Stimulated activated CD4-positive, alpha-beta T cell treated with anti-CD3 and anti-CD28 coated beads, Interleukin-1b, Interleukin-23, amount 100 ng/mL, for 48 hours (primary cell): ENCODE measurements around the gene WSCD2.
"Not testable (repeated sequence)": the region's sequence is repeated elsewhere in the genome, so short reads cannot be mapped to it uniquely, and the experiment has no call there.

Experiments
- DNase-seq: peaks from one replicate; pipeline ENCODE4 v3.0.0-alpha.2; 2020

Gene WSCD2

DNA sequence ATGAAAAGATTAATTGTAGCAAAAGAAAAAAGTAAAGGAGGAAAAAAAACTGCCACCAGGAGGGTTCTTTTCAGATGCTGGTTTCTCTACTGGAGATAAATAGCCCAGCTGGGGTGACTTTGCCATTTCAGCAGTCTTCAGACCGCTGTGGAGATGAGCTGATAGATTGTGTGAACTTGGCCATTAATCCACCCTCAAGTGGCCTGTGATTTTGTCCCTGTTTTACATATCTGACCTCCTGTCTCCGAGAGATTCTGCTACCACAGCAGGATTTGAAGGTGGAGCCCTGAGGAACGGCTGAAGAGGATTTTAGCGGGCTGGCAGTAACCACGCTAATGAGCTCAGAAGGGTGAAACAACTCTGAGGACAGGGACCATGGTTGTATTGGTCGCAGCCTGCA, 72.7 kb downstream of the WSCD2 start:
- DNase-seq: no peak

DNA sequence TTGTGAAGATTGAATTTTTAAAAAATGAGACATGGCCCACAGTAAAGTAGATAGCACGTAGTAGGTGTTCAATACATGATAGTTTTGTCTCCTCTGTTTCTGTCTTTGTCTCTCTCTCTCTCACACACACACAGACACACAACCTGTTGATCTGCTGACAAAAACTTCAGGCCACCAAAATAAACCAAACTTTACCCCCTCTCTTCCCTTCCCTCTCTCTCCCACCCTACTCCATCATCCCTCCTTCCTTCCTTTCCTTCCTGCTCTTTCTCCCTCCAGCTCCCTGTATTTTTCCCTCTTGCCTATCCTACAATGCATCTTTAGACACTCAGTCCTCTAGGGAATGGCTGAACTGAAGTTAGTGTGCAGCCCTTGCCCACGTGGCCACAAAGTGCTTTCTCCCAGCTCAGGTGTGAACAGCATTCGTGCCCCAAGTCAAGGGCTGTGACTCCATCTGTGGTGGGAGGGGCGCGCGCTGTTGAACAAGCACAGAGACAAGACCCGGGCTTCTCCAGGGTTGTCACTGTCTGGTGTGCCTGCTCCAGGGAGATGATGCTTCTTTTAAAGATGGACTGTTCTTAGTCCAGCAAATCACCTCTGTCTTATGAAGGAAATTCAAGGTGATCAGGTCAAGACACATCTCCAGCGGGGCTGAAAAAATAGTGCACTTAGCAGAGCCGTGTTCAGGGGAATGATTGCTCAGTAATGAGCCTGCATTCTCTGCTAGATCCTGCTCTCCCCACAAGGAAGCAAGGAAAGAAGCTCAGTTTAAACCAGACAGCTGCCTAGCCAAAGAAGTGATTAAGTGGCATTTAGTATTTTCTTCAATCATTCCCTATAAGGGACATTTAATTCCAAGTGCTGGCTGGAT, 75.3 kb downstream of the WSCD2 start:
- no peak for DNase-seq

DNA sequence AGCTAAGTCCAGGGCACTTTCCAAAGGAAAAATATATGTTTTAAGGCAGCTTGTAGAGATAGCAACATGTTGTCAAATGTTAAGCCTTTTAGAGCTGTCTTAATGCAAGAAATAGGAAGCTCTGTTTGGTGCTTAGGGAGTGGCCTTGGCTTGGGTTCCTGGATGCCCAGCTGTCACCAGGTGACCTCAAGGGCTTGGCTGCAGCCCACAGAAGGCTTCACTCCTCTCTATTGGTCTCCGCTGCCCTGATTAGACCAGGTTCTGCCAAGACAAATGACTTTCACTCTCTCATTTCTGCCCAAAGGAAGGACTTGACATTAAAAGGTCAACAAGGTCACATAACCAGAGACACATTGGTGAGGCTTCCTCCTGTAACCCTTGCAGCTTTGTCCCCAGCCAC, 76.8 kb downstream of the WSCD2 start:
- no peak for DNase-seq

DNA sequence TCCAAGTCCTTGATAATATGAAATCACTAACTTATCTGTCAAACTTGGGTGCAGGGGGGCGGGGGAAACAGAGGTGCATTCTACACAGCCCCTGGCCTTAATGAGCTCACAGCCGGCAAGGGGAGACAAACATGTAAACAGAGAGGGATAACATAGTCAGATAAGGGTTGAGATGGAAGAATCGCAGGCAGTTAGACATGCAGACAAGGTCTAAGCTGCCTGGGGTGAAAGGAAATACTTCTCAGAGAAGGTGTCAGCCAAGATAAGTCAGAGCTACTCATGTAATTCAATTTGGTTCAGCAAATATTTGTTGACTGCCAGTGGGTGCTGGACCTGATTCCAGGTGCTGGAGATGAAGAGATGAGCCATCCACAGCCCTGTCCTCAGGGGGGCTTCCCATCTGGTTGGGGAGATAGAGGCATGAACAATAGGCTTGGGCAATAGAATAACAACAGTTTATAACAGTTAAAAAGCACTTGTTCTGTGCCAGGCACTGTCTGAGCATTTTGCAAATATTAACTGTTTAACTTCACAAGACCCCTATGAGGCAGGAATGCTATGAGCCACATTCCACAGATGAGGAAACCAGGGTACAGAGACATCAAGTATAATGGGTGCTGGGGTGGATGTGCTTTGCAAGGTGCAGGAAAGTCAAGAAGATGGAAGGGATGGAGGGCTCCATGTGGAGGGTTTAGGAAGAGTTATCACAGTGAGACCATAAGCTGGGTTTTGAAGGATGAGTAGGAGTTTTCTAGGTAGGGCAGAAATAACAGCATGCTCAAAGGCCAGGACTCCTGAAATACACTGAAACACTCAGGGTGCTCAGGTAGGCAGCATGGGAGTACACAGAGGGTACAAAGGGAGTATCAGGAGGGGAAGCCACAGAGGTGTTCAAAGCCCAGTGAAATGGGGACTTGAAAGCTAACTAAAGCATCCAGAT, 79.0 kb downstream of the WSCD2 start:
- DNase-seq: no peak

DNA sequence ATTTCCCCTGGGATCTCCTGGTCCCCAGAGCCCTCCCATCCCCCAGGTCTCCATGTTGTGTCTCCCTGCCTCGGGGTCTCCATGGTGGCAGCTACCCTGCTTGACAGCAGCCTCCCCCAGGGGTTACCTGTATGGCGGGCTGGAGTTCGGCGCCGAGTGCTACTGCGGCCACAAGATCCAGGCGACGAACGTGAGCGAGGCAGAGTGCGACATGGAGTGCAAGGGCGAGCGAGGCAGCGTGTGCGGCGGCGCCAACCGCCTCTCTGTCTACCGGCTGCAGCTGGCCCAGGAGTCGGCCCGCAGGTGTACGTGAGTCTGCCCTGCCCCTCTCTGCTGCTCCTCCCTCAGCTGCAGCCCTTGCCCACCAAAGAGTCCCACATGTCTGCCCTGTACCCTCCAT, 80.9 kb downstream of the WSCD2 start:
- no peak for DNase-seq

DNA sequence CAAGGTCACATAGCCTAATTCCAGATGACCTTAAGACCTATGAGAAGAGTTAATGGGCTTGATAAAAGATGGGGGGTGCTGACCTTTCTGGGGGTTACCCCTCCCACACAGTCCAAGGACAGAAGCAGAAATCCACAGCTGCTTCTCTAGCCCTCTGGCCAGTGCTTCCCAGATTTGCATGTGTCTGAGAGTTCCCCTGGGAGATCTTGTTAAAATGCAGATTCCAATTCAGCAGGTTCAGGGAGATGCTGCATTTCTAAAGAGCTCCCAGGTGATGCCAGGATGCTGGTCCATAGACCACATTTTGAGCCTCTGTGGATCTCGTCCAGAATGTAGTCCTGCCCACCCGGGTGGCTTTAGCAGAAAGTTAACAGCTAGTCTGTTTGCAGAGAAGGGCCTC, 82.1 kb downstream of the WSCD2 start:
- DNase-seq: no peak

DNA sequence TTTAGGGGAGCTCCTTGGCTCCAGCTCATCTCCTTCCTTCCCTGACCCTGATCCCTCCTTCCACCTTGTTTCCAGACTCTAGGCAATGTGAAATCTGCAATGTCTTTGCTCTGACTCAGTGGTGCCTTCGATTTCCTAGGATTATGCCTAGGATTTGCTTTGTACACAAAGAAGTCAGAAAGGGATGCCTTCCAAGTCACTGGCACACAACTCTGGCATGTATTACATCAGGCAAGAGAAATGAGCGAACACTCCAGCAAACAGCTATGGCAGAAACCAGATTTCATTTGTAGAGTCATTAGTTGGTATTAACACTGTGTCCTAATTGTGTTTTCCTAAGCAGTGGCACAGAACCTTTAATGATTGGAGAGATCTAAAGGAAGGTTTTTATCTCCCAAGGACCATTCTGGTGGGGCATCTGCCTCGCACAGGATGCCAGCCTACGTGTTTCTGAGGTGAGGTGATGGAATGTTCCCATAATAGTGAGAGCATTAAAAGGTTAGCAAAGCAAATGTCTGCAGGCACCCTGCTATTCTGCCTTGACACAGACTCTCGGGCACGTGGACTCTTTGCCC, 84.9 kb downstream of the WSCD2 start:
- no peak for DNase-seq

DNA sequence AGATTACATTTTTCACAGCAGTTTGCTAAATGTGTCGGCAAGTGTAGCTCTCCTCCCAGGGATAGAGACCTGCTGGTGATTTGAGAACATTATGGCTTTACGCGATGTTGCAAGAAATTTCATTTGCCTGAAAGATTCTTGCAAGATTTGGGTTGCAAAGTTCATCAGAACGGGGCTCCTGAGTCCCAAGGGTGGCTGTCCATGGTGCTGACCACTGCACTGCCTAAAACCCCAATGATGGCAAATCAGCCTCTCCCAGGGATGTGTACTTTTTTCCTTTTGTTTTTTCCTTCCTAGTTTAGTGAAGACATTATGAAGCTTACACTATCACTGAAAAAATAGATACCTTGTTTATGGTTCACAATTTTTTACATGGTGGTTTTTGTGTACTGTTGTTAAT, 85.4 kb downstream of the WSCD2 start:
- DNase-seq: no peak

DNA sequence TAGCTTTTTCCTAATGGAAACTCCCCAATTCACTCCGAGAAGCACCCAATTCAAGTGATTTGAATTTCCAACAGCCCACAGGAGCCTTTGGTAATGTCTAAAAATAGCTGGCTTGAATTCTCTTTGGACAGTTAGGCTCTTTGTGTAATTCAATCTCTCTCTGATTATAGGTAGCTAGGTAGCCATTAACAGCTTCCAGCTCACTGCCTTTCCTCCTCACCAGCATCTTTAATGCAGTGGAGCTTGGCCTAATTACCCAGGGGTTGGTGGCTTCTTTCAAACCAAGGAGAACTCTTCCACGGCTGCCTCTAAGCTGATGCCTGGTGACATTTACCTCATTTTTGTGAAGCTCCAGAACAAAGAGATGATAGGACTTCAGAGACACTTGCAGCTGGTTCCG, 86.4 kb downstream of the WSCD2 start:
- DNase-seq: no peak

DNA sequence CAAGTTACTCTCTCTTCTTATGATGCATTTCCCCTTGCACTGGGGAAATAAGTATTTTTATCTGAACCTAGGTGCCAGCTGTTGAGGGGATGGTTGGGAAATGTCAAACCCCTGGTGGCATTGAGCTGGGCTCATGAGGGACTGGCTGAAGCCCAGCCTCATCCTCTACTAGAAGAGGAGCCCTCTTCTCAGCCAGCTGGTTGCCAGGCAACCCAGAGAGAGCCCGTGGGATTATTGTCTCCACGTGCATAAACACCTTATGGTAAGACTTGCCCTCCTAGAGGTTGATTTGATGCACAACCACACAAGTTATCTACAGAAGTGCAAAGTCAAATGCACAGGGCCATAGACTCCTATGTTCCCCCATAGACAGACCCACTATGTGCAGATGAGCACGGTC, 89.8 kb downstream of the WSCD2 start:
- no peak for DNase-seq

DNA sequence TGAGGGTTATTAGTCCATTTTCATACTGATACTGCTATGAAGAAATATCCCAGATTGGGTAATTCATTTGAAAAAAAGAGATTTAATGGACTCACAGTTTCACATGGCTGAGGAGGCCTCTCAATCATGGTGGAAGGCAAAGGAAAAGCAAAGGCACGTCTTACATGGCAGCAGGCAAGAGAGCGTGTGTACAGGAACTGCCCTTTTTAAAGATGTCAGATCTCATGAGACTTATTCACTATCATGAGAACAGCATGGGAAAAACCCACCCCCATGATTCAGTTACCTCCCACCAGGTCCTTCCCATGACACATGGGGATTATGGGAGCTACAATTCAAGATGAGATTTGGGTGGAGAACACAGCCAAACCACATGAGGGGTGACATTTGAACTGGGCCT, 96.0 kb downstream of the WSCD2 start:
- not testable (repeated sequence) for DNase-seq

DNA sequence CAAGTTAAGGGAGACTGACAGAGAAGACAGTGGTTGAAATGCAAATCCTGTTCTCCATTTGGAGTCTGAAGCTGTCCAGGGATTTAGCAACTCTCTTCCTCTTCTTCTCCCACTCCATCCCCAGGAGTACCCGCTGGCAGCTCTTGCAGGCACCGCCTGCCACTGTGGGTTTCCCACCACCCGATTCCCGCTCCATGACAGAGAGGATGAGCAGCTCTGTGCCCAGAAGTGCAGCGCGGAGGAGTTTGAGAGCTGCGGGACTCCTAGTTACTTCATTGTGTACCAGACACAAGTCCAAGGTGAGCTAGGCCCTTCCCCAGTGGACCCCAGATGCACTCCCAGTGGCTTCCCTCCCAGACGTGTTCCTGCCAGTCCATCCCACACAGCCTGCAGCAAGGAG, 97.8 kb downstream of the WSCD2 start:
- no peak for DNase-seq

DNA sequence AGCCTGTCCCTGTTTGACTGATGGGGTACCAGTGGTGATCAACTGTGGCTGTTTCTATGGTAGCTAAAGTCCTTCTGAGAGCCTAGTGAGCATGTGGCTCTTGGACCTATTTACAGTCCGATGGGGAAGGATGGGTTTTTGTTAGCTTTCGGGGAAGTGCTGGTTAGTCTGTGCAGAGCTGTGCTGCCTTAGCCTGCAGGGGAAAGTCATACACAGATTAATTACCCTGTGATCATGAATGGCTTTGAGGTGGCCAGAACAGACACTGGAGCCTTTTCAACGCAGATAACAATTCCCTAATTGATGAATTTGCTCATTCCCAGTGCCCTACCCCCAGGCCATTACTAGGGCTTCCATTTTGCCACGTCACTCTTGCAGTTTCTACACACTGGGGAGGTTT, 99.7 kb downstream of the WSCD2 start:
- no peak for DNase-seq

DNA sequence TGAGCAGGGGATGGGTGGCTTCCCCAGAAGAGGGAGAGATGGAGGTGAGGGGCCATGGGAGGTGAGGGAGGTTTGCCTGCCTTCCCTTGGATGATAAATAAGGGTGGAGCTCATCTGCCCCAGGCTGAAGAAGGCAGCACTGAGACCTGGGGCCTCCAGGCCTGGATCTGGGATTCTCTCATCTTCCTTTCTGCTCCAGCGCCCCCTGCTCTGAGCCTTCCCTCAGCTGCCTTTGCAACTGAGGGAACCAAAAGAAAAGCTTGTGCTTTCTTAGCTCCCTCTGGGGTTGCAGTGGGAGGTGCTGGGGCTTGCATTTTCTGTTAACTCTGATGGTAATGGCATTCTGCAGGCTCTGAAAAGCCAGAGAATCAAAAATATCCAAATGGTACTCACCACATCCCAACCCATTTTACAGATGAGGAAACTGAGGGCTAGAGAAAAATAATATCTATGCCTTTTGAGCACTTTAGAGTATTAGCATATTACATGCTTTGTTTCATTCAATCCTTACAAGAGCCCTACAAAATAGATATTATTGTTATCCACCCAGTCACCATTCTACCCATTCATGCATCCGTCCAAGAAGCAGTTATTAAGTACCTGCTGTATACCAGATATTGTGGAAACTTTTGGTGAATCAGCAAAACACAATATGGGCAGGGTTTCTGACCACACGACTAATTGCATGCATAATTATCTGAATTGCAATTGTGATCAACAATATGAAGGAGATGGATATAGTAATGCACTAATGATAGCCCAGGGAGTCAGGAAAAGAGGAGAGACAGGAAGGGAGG, 102.2 kb downstream of the WSCD2 start:
- DNase-seq: no peak

DNA sequence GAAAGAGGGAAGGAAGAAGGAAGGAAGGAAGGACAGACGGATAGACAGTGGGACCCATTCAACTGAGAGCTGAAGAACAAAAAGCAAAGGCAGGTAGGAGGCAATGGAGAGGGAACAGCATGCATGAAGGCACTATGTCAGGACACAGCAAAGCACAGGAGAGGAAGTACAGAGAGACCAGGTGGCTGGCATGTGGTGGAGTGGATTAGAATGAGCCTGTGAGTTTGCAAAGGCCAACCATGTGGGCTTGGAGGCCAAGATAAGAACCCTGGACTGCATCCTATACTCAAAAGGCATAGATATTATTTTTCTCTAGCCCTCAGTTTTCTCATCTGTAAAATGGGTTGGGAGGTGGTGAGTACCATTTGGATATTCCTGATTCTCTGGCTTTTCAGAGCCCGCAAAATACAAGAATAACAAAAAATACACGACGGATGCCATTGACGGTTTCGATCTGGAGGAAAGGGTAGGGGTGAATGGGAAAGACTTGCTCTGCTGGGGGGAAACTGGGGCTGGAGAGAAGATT, 102.9 kb downstream of the WSCD2 start:
- no peak for DNase-seq

DNA sequence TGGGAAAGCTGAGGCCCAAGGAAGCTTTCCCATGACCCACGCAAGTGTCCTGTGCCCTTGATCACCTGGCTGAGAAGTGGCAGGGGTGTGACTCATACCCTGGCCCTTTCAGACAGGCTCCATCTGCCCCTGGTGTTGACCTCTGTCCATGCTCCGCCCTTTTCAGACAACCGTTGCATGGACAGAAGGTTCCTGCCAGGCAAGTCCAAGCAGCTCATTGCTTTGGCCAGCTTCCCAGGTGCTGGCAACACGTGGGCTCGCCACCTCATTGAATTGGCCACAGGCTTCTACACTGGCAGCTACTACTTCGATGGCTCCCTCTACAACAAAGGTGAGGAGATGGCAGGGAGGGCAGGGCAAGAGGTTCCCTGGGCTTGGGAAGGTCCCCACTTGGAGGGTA, 103.5 kb downstream of the WSCD2 start:
- no peak for DNase-seq

DNA sequence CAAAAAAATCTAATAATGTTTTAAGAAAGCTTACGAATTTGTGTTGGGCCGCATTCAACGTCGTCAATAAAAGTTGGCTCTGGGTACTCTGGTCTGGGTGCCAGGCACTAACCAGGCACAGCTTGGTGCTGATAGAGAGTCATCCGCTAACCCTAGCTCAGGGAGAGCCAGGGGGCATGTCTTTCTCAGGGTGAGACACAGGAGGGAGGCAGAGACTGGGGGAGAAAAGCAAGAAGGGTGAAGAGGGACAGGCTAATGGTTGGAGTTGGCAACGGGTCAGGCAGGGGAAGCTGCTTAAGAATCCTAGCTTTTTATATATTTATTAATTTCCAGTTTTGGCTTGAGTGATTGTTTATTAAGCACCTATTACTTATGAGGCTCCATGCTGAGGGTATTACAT, 105.1 kb downstream of the WSCD2 start:
- no peak for DNase-seq

DNA sequence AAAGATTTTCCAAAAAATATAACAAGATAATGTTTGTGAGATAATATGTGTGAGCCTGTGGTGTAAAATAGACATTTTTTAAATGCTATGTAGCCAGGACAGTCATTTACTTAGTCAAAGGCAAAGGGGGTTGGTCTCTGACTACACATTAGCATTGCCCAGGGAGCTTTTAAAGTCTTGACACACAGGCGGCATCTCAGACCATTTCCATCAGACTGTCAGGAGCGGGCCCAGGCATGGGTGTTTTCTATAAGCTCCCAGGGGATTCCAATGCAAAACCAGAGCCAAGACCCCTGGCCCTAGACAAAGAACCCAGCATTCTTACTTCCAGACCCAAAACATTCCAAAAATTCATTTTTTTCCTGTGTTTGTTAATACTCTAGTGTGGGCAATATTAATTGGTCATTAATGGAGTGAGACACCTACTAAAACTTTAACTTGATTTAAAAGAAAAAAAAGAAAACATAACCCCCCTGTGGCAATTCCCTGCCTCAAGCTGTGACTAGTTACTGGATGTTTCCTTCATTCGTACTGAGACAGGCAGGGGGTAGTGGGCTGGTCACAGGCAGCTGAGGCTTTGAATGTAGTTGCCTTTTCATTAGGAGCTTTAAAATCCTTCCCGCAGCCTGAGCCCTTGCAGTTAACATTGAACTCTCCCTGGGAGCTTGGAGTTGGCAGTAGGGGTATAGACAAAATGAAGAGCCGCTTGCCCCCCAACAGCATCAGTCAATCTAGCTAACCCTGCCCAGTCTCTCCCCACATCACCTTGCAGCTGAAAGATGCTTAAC, 106.3 kb downstream of the WSCD2 start:
- no peak for DNase-seq

DNA sequence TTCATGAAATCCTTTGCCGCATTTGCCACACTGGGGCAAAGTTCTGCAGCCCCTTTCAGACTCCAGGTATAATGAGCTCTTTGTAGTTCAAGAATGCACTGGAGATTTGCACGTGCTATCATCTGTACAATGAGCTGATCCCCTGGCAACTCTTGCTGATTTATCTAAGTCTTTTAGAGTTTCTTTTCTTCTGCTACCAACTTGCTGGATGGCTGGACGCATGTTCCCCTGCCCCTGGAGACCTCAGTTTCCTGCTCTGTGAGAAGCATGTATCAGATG, 106.8 kb downstream of the WSCD2 start:
- no peak for DNase-seq

DNA sequence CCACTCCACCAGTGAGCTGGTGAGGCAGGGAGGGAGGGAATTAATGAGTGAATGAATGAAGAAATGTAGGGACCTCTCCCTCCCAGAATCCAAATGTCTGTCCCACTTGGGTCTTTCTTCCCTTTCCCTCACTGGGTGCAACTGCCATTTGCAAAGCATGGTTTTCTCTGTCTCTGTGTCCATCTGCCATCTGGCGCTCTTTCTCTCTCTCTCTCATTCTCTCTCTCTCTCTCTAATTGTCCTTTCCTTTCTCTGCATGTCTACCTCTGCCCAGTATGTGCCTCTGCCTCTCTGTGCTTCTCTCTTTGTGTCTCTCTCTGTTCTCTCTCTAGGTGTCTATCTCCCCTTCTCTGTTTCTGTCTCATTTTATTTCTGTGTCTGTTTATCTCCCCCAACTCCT, 107.3 kb downstream of the WSCD2 start:
- no peak for DNase-seq

DNA sequence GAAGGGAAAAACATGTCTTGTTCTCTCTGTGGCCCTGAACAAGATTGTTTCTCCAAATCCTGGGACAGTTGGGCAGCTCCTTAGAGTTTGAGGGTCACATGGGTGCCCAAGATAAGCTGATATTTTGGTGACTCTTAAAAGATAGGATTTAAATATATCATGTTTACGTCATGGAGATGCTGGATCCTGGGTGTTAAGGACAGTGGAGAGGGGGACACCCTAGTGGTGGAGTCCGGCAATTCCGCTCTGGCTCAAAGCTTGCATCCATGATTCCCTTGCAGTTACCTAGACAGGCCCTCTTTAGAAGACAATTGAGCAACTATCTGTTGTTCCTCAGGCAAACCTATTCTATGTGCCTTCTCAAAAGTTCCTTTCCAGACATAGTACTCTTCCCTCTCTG, 108.2 kb downstream of the WSCD2 start:
- DNase-seq: no peak

DNA sequence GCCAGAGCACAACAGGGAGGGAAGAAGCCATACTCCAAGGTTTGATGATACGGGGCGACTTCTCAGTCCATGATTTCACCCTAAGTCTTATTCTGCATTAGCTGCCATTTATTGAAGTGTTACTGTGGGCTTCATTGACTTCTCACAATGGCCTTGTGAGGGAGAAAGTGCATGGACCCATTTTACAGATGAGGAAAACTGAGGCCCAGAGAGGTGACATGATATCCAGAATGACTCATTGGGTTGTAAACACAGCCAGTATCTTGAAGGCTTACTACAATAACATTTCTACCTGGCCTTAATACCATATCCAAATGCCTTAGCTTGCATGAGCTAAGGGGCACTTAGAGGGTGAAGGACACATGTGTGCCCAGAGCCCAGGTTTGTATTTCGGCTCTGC, 109.4 kb downstream of the WSCD2 start:
- no peak for DNase-seq
